Right renal cortex interstitium (tissue), 3 donors: ENCODE data around the gene THSD4. TPM values are rescaled to one million over a fixed set of nuclear protein-coding genes. Genes with fewer than 3 reads are reported as not detected.

Experiments
- DNase-seq, 3 donors: peaks; one replicate each; pipeline ENCODE4 v3.0.0-alpha.2; 2013; ENCODE audit warnings: low read depth in 3 of 3, low spot score in 2 of 3
- polyA plus RNA-seq, 3 donors: library from polyadenylated mRNA; unstranded; fragments of 120-200 nt; gene quantifications; one replicate each; pipeline ENCODE4 v1.2.1, GENCODE V29; 2013; ENCODE audit not compliant: insufficient read length in 3 of 3

THSD4 gene
- polyA plus RNA-seq, 3 donors = 31.9 to 39.4 (median 33.2) TPM

DNA sequence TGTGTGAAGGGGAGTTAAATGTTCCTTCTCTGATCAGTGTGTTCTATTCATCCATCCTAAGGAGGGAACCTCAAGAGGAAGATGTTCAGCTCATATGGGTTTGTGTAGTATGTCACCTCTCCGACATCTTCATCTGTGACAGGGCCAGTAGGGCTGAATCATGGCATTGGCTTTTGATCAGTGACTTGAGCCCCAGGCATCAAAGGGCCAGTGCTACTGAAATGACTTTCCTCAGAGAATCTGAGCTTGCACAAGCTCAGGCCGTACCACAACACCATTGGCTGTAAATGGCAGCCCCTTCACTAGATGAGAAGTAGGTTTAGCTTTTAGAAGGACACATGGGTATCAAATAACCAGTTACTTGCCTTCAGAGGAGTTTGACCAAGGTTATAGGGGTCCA is 511.9 kb downstream of the THSD4 start:
- DNase-seq = no peak

DNA sequence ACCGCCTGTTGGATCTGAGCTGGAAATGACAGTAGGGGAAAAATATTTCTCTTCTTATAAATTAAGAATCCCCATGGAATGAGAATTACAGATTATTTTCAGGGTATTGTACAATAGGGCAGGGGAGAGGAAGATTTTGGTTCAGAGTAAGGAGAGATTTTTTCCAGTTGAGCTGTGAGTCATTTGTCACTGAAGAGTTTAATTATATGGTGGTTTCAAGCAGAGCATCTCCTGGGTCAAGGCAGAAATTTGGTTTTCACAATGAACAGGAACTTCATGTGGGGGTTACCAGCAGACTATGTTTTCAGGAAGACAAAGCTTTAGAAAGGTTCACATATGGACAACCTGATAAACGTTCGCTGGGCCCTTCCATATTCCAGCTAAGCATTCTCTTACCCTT is 512.3 kb downstream of the THSD4 start:
- no peak for DNase-seq

- no peak for DNase-seq
Observed at GRCh38 chr15:71628988-71629770, 513.9 kb downstream of the THSD4 start.

DNA sequence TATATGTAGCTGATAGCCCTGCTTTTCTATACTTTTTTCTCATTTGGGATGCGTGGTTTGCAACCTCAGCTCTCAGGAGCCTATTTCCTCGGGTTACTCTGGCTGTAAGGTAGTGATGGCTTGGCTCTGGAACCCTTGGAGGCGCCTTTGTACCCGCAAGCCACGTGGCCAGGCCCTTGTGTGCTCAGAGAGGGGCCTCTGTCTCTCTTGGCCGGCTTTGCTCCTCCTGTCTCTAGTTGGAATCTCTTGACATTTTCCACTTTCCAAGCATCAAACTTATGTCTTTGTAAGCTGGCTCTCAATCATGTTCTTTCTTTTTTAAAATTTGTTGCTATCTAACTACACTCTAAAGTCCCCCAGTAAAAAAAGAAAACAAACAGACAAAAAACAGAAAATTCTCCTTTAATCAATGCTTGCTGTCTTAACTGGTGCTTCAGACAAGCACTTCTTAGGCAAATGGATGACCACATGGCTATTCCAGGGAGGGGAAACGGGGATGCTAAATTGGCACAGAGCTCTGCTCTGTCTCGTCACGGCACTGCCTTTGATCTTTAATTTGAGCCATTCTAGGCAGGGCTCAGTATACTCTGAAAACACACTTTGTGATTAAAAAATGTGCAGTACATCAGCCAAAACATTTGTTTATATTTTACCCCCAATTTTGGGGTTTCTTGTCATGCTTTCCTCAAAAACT is 514.7 kb downstream of the THSD4 start:
- DNase-seq = no peak

GRCh38 chr15:71630475-71630809 is 515.2 kb downstream of the THSD4 start:
- DNase-seq = no peak

DNA sequence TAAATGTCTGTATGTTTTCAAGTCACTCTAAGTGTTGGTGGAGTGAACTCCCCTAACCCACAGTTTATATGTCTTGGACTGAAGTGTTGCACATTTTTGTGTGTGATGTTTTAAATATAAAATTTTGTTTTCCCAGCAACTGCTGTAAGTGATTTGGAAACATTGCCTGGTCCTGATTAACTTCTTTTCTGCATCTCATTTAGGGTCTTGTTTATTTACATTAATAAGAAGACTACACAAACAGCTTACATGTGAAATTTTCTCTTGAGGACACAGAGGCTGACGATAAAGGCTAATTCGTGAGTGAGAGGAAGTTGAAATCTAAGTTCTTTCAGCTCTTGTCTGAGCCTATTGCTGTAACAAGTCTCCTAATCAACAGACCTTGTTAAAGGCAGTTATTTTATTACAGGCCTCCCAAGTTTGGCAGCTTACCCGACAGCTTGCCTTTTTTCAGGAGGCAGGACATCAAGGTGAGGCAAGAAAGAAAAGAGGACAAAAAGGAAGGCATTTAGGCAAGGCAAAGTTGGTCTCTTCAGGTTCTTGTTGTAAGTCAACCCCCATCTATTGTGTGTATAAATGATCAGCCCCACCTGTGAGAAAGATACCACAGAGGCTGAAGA is 517.4 kb downstream of the THSD4 start:
- DNase-seq = no peak

- DNase-seq = no peak
Observed at GRCh38 chr15:71634820-71635560, 519.7 kb downstream of the THSD4 start.

DNA sequence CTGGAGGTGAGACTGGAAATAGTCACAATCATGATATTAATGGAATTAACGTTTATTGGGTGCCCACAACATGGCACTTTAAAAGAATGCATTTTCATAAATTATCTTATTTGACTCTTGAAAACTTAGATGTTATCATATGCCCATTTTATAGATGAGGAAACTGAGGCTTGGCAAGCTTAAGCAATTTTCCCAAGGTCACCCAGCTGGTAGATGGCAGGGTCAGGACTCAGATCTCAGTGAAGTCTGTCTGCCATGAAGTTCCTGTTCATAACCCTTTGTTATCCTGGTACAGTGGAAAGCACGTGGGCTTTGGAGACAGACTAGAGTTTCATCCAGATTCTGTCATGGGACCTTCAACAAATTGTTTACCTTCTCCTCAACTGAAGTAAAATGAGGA is 520.5 kb downstream of the THSD4 start:
- no peak for DNase-seq

GRCh38 chr15:71638876-71639275 is 523.6 kb downstream of the THSD4 start:
- no peak for DNase-seq

- DNase-seq = no peak
Observed at GRCh38 chr15:71639471-71639870, 524.2 kb downstream of the THSD4 start.

DNA sequence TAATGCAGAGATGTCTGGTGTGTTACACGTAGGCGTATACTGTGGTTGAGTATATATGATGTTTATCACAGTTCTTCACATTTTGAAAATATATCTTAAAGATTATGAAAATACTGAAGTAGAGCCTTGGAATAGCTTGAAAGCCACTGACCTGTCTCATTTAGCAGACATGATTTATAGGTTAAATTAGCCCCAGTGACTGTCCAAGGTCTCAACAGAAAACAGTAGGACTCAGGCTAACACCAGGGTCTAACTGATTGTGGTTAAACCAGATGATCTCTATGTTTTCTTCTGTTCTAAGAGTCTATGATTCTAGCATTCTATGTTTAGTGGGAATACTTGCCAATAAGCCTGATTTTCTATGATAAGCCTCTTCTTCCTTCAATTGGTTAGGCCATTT is 528.6 kb downstream of the THSD4 start:
- DNase-seq = no peak

- DNase-seq = no peak
Observed at GRCh38 chr15:71646767-71647486, 531.7 kb downstream of the THSD4 start.

DNA sequence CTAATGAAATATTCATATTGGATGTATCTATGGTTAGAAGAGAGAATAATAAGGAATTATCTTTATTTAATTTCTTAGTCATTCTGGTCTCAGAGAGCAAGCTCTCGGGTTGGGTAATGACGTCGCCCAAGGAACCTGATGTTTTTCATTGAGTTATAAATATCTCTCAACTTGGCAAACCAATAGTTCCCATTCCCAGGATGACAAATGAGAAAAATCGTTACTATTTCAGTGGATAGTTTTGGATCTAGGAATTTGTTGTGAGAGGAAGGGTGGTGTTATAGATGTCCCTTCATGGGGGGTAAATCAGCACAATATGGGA is 532.2 kb downstream of the THSD4 start:
- no peak for DNase-seq

GRCh38 chr15:71648095-71648494 is 532.8 kb downstream of the THSD4 start:
- no peak for DNase-seq

DNA sequence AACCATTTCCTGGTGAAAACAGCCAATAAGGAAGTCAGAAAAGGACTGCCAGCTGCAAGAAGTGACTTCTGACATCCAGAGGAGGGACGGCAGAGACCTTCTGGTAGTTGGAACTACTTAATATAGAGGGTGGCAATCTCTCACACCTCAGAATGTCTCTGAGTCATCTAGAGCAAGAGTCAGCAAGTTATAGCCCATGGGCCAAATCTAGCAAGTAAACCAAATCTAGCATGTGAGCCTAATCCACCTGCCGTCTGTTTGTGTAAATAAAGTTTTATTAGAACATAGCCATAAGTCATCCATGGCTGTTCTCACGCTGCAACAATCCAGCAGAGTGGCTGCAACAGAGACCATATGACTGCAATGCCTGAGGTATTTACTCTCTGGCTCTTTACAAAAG is 534.6 kb downstream of the THSD4 start:
- DNase-seq = no peak

DNA sequence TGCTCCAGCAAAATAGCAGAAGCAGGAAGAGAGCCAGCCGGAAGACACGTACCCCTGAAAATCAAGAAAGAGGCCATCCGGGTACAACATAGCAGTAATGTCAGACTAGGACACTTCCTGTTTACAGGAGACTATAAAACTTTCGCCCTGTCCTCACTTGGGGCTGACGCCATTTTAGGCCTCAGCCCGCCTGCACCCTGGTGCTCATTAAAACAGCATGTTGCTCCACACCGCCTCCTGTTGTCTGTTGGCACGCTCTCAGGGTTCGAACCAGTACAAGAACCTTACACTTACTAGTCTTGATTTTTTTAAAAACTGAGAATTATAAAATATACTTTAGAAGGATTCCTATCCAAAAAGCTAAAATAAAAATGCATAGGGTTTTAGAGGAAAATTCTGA is 535.3 kb downstream of the THSD4 start:
- no peak for DNase-seq

- DNase-seq = peak in 2 of 3 donors; percentile 32
Observed at GRCh38 chr15:71651750-71652186, 536.5 kb downstream of the THSD4 start.

- DNase-seq = no peak
Observed at GRCh38 chr15:71654042-71654719, 538.9 kb downstream of the THSD4 start.

DNA sequence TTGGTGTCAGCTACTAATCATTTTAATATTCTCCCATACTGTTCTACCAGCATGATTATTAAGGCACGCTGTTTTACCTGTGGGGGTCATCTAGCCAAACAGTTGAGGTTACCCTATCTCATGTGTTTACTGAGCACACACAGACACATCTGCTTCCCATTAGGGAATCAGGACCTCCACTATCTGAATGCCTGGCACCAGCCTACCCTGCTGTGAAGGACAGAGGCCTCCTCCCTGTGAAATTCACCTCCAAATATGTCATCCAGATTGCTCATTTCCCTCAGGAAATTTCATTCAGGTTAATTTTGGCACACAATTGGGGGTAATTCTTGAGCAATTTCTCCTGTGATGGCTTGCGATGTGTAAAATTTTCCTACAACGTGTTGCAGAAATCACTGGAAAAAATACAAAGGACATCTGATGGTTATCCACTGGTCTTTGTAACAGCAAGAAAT is 539.5 kb downstream of the THSD4 start:
- no peak for DNase-seq

DNA sequence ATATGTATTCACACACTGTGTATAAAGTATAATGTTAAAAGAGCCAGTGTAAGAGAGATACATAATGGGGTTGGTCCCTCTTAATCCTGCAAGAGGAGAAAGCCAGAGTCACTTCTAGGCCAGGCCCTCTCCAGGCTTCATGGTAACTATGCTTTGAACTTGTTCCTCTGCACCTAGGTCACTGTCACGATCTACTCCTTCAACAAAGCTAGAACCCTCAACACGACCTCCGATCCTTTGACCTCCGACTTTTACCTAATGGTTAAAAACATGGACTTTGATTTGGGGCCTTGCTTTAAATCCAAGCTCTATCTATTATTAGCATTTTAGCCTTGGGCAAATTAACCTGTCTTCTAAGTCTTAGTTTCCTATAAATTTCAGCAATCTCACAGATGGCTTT is 541.2 kb downstream of the THSD4 start:
- no peak for DNase-seq
